Stimulated activated CD4-positive, alpha-beta T cell treated with anti-CD3 and anti-CD28 coated beads, Interleukin-15, amount 100 ng/mL, for 24 hours (primary cell): ENCODE results near the gene RCCD1.

Experiments used
- DNase-seq: peaks from one replicate; pipeline ENCODE4 v3.0.0-alpha.2; 2020

Gene RCCD1

DNA sequence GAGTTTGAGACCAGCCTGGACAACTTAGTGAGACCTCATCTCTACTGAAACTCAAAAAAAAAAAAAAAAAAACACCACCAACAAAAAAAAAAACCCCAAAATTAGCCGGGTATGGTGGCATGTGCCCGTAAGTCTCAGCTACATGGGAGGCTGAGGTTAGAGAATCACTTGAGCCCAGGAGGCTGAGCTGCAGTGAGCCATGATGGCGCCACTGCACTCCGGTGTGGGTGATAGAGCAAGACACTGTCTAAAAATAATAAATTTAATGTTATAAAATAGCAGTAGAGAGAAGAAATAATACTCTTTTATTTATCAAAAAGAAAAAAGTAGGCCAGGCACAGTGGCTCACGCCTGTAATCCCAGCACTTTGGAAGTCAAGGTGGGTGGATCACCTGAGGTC is 17.4 kb downstream of the RCCD1 start:
- DNase-seq: no peak

DNA sequence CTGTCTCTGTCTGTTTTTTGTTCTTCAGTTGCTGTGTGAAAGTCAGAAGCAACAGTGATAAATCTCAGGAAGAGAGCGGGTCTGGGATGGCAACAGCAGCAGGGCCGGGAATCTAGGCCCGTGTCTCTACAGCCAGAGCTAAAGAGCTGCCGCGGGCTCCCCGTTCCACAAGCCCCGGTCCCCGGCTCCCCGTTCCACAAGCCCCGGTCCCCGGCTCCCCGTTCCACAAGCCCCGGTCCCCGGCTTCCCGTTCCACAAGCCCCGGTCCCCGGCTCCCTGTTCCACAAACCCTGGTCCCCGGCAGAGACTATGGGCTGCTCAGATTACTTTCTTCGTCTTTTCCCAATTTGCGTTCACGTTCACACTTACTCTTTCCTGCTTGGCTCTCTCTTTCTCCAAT is 19.5 kb downstream of the RCCD1 start:
- DNase-seq: no peak

DNA sequence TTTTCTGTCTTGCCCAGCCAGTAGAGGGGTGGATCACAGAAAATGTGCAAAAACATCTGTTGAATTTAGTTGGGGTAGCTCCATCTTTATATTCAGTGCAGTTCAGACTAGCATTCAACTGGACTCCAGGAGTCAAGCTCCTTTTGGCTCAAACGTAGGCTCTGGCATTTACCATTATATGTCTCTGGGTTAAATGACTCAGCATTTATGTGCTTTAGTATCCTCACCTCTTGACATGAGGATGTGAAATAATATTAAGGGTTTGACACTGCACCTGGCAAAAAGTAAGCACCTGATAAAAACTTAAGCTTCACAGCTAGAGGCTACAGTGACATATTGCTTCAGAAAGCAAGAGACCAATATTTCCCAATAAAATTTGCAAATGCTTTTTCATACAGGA is 24.9 kb downstream of the RCCD1 start:
- no peak for DNase-seq

GRCh38 chr15:90981681-90982080 is 27.0 kb downstream of the RCCD1 start:
- DNase-seq: no peak

- no peak for DNase-seq
Measured at GRCh38 chr15:90982135-90982534, 27.5 kb downstream of the RCCD1 start.

DNA sequence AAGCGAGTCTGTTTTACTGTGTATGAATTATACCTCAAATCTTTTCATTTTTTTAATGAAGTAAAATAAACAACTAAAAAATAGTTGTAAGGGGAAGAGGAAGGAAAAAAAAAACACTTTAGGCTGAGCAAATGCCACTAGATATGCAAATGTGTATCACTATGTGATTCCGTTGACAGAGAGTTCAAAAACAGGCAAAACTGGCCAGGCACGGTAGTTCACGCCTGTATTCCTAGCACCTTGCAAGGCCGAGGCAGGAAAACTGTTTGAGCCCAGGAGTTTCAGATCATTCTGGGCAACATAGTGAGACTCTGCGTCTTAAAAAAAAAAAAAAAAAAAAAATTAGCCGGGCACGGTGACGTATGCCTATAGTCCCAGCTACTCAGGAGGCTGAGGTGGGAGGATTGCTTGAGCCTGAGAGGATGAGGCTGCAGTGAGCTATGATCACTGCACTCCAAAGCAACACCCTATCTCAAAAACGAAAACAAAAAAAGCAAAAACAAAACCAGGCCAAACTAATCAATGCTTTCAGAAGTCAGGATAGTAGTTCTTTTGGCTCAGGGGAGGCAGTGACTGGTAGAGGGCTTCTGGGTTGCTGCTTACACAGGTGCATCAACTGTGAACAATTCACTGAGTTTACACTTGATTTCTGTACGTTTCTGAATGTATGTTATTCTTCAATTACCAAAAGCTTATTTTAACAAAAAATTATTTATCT is 32.3 kb downstream of the RCCD1 start:
- no peak for DNase-seq

- DNase-seq: no peak
Measured at GRCh38 chr15:90987561-90988141, 33.0 kb downstream of the RCCD1 start.

GRCh38 chr15:90988296-90988695 is 33.6 kb downstream of the RCCD1 start:
- DNase-seq: no peak

DNA sequence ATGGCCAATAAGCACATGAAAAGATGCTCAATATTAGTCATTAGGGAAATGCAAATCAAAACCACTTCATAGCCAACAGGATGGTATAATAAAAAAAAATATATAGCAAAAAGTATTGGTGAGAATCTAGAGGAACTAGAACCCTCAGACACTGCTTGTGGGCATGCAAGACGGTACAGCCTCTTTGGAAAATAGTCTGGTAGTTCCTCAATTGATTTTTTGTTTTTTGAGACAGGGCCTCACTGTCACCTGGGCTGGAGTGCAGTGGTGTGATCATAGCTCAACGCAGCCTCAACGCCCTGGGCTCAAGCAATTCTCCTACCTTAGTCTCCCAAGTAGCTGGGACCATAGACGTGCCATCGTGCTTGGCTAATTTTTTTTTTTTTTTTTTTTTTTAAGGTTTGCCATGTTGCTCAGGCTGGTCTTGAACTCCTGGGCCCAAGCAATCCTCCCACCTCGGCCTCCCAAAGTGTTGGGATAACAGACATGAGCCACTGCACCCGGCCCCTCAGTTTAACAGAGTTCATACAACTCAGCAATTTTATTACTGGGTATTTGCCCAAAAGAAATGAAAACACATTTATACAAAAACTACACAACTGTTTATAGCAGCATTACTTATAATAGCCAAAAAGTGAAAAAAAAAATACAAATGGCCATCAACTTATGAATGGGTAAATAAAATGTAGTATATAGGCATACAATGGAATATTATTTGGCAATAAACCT is 34.5 kb downstream of the RCCD1 start:
- DNase-seq: no peak

DNA sequence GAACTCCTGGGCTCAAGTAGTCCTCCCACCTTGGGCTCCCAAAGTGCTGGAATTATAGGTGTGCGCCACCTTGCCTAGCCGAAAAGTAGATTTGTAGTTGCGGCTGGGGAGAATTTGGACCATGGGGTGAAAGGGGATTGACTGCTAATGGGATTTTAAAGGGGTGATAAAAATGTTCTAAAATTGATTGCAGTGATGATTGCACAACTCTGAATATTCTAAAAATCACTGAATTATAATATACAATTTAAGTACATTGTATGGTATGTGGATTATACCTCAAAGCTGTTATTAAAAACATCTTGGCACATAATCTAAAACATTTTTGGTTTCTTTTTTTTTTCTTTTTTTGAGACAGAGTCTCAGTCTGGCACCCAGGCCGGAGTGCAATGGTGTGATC is 35.8 kb downstream of the RCCD1 start:
- no peak for DNase-seq

DNA sequence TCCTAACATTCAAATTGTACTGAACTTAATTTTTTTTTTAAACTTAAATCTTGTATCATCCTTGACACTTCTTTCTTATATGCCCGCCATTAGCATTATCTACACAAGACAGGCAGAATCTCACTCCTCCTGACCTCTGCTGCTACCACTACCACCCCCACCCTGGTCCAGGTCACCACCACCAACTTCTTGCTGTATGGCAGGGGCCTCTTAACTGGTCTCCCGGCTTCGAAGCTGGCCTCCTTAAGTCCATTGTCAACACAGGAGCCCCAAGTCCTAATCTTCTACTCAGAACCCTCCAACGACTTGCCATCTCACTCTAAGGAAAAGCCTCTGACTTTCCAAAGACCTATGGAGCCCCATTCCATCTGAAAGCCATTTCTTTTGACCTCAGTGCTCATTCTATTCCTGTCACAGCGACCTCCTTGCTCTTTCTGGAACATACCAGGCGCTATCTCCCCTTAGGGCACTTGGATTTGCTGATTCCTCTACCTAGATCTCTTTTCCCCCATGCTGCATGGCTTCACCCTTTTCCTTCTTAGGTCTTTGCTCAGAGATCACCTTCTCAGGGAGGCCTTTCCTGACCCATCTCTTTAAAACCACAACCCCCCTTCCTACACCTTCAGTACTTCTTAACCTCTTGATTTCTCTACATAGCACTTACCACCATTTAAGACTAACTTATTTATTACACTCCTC is 37.1 kb downstream of the RCCD1 start:
- DNase-seq: no peak

DNA sequence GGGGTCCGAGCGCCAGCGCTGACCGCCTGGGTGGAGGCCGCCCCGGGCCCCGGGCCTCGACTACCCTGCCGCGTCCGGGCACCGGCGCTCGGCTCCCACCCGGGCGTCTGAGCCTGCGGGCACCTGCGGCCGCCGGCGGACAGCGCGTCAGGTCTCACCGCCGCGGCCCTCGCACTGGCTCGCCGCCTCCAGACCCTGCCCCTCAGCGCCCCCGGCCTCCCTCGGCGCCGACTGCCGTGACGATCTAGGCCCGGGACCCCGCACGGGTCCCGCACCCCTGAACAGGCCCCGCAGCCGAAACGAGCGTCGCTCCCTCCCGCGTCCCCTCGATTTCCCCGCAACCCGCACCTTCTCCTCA is 39.4 kb downstream of the RCCD1 start:
- no peak for DNase-seq

DNA sequence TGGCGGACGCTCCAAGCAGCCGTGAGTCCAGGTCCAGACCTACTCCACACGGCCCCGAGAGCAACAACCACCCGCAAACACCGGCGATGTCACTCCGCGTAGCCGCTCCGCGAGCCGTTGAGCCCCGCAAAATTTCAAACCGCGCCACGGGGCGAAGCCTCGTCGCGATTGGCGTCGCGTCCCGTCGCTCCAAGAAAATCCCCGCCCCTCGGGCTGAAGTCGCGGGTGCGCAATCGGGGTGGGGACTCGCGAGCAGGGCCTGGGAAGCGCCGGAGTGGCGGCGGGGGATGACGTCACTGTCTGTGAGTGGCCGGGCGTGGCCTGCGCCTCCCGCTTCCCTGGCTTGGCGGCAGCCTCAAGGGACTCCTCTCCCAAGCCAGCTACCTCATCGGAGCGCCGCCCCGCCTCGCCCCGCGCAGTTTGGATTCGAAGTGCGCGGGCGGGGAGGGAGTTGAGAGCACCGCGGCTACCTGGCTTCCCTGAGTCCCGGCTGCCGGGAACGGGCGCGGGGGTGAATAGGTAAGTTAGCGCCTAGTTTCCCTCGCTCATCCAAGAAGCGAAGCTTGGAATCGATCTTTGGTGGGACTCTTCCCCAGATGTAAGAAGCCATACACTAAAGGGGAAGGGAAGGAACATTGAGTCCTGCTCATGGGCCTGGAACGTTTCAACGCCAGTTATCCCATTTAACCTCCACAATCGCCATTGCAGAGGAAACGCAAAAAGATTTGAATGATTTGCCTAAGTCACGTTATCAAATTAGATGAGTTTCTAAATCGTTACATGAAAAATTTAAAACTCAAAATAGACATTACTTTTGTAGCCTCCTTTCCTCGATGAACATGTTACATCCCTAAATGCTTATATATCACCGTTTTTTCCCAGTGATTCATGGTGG is 40.0 kb downstream of the RCCD1 start, which contains the start of gene PRC1:
Gene PRC1, minus strand, starts transcription at position 119 of the 895 bp plus-strand sequence. Its CDS starts 118 bp downstream, at position 1.
- peak; percentile 99 for DNase-seq

DNA sequence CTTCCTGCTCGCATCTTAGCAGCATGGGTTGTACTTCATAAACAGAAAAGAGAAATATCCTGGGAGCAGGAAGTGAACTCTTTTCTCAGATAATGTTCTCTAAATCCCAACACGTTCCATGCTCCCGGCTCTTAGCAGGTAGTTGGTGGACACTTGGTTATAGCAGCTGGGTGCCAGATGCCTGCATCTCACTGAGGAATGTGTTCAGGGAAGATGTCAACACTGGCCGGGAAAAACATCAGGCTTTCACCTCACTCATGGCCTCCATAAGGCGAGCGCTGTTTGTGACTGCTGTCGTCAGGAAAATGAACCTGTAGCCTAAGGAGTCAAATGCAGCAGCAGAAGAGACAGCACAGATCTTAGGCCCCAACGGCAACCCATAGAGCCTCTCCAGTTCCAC is 44.1 kb downstream of the RCCD1 start:
- DNase-seq: no peak

DNA sequence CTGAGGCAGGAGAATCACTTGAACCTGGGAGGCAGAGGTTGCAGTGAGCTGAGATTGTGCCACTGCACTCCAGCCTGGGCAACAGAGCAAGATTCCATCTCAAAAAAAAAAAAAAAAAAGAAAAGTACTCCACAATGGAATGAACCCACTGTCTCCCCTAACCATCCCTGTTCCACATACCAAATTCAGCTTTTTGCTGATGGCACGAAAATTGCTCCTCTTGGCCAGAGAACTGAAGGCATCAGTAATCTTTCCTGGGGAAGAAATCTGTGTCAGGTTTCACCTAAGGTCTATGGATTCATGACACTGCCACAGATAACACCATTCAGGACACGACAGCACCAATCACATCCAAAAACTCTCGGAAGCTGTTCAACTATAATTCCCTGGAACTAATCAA is 46.5 kb downstream of the RCCD1 start:
- DNase-seq: no peak

DNA sequence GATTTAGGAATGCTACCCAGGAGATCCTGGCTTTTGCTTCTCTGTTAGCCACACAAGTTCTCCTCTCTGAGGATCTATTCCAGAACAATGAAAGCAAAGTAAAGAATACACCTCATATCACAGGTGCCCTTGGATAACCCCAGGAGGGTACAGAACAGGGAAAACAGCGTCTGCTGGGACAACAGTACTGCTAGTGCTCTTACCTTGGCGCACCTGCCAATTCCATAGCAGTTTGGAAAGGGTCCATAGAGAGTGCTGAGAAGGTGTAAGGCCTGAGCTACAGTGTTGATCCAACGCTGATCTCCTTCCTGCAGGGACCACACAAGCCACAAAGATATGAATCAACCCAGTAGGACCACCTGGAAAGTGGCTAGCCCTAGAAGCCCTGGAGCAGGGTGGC is 52.6 kb downstream of the RCCD1 start:
- DNase-seq: no peak
